GM21390 (cell line): ENCODE data around the gene KRT80.

Experiments used
- ATAC-seq: cut with Tn5 transposase; IDR thresholded peaks from one replicate; pipeline ENCODE4 v1.9.1; 2021; ENCODE audit not compliant: unreplicated experiment

The KRT80 gene

DNA sequence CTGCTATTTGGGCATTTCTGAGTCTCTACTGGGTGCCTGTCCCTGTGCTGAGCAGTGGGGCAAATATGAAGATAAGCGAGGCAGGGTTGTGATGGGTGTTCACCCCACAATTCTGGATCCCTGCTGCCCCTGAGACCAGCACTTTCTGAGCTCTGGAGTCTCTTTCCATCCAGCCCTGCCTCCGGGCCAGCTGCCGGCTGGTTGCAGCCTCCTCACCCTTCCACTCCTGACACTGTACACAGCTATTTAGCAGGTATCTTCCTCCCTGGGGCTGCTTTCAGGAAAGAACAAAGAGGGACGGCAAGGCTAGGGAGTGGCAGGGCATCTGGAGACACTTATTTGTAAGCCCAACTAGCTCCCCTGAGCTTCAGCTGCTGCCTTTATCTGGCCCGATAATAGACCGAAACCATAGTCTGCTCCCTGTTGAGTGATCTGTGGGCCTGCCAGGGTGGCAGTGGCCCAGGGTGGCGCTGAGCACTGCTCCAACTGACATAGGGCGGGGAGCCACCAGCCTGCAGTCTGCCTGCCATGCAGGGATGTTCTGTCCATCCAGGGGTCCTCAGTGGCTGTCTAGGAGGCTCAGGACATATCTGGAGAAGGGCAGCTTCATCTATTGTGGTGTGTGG is 7.6 kb upstream of the KRT80 start:
- ATAC-seq = no peak

DNA sequence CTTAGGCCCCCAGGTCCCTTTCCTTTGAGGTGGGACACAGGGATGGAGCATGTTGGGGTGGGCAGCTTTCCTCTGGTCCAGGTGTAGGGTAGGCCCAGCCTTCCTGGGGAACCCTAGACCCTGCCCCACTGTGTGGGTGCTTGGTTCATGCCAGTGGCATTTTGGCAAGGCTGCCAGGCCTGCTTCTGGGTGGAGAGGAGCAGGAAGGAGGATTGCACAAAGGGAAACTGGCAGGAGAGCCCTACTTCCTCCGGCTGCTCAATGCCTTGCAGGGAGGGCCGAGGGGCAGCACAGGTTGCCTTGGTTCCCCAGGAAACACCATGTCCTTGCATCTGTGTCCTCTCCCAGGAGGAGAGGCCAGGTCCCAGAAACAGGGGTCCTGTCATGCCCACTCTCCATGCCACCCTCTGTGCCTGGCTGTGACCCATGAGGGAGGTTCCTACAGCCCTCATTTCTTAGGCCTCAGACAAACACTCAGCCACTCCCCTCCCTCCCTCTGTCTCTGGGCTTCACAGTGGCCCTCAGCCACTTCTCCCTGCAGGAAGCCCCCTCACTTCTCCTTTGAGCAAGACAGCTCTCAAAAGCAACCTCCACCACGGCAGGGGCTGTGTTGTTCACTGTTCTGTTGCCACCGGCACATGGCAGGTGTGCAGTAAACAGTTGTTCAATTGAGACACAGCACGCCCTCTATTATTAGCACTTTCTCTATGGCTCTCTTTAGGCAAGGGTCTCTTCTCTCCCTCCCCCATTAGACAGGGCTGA is 6.8 kb upstream of the KRT80 start:
- ATAC-seq = no peak

DNA sequence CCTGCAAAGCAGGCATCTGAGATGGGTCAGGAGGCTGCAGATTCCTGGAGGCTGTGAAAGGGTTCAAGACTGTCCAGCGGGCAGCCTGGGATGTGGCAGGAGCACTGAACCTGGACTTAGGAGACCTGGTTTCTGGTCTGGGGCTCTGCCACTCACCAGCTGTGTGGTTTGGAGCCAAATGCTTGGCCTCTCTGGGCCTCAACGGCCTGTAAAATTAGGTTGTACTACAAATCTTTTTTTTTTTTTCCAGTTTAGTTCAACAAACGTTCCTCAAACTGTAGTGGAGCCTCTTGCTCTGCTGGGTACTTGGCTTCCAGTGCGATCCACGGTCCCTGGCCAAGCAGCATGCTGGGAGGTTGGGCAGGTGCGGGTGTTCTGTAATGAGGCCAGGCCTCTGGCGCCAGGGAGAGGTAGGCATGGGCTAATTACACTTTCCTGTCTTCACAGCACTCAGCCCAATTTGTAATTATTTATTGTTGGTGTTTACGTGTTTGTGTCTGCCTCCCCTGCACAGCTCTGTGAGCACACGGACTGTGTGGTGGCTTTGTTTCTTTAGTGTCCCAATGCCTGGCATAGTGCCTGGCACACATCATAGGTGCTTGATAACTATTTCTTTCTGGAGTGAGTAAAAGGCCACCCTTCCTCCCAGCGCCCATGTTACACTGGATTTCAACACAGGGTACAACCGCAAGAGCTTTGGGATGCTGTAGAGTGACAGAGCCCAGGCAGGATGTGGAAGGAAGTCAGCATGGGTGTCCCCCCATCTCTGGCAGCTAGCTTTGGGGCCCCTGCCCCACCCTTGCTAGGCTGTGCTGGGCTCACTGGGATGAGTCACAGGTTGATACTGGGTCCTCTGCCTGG is 5.8 kb upstream of the KRT80 start:
- no peak for ATAC-seq

DNA sequence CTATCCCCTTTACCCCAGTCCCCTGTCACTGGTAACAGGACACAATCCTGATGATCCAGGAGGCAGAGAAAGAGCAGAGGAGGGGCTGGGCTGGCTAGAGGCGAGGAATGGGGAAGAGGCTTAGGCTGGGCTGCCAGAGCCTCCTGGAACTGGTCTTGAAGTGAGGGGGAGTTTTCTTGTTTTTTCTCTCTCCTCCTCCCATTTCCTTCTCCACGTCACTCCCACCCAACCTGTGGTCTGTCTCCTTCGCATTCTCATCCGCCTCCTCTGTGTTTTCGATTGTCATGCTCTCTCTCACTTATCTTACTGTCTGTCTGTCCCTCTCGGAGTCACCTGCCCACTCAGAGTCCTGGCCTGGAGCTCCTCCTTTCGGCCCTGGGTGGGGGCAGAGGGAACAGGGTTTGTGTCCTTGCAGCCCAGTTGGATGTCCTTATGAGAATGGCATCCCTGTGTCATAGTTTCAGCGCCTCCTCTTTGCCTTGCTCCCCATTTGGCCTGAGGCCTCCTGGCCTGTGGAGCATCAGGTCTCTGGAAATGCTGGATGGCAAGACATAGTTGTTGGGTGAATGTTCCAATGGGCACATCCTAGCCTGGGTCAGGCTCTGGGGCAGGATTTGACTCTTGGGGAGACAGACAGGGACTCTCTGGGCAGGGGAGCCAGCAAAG is 3.4 kb upstream of the KRT80 start:
- no peak for ATAC-seq

DNA sequence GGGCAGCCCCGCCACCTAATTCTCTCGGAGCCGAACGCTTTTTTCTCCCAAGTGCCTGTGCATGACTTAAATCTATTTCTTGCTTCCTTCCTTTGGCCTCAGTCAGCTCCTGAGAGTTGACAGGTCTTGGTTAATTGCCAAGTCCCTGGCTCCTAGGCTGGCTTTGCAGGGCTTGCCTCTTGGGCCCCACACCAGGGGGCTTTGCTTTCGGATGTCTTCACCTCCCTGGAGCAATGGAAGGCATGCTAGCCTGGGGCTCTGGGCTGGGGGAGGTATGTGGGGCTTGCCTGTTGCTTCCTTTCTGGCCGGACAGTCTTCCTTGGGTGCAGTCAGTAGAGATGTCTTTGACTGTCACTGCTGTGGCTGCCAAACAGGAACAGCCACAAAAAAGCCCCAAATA is 2.2 kb upstream of the KRT80 start:
- no peak for ATAC-seq

DNA sequence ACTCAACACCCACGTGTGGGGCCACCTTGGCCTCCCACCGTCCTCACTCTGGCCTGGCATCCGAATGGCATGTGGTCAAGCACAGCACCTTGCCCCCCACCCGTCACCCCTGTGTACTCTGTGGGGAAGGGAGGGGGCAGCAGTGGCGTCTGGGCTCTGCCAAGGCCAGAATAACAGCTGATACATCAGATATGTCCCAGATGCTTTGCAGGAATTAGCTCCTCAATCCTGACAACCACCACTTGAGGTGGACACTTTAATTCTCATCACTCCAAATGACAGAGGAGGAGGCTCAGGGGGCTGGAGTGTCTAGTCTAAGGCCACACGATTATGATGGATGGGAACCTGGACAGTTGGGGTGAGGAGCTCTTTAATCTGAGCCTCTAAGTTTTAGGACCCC is 1.7 kb upstream of the KRT80 start:
- ATAC-seq = no peak

DNA sequence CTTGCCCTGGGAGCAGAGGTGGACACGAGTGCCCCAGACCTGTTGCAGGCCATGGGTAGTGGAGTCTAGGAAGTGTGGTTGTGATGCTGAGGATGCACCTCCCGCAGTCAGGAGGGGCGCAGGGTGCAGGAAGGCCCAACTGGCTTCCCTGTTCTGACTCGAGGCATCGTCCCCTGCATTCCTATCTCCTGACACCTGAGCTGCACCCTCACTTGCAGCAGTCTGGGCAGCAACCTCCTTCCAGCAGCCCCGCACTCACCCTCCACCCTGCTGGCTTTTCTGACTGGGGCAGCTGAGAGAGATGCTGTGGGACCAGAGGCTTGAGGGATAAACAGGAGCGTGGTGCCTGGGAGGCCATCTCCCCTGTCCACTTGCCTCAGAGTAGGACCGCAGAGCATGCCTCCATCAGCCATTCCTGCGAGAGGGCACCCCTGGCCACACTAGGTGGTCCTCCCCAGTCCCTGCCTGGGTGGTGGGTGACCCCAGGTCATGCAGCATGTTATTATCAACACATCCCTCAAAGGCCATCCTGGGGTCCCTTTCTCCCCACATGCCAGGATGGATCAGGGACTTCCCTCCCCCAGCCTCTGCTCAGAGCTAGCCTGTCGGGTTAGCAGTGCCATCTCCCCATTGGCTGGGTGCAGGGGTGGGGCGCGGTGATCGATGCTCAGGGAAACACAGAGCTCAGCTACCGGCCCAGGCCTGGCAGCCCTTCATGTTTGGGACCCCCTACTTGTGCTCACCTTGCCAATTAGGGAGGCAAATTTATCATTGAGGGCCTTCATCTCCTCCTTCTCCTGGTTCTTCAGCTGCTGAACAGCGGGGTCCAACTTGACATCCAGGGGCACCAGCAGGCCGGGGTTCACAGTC is 719 bp downstream of the KRT80 start:
- ATAC-seq = no peak

DNA sequence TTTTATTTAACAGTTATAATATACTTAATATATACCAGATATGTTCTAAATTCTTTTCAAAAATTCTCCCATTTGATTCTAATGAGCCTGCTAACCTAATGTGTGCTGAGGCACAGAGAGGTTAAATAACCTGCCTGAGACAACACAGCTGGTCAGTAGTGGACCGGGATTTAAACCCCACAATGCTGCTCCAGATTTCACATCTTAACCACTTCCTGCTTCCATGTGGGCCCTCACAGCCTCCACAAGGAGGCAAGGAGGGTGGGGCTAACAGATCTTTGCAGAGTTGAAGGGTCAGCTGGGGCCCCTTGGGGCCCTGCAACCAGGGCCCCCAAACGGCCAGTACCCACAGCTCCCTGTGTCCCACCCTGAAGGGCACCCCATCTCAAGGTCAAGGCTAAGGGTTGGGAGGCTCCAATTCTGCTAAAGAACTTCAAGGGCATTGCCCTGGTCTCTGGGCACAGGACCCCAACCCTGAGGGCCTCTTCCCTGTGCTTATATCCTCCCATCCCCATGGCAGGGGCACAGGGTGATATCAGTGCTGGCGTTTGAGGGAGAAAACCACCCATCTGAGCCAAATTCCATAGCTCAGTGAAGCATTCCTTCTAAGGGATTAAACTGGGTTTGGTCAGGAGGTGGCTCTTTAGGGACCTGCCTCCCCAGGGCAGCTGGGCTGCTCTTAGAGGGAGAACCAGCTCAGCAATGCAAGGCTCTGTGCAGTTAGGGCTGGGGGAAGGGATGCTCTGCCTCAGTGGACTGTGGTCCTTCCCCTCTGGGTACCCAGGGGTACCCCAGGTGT is 2.2 kb downstream of the KRT80 start:
- ATAC-seq = no peak

DNA sequence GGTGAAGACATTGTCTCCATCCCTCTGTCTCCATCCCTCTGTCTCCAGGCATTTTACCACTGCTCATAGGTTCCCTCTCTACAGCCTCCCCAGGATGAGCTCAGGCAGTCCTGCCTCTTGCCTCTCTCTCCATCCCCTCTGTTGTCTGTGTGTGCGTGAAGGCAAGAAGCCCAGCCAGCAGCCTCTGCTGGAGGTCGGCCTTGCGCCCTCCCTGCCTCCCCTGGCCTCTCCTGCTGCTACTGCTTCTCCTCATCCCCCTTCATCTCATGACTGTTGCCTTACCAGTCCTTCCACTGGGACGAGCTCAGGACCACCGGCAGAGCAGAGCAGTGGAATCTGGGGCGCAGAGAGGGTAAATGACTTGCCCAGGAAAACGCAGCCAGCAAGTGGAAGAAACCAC is 3.2 kb downstream of the KRT80 start:
- ATAC-seq = no peak

DNA sequence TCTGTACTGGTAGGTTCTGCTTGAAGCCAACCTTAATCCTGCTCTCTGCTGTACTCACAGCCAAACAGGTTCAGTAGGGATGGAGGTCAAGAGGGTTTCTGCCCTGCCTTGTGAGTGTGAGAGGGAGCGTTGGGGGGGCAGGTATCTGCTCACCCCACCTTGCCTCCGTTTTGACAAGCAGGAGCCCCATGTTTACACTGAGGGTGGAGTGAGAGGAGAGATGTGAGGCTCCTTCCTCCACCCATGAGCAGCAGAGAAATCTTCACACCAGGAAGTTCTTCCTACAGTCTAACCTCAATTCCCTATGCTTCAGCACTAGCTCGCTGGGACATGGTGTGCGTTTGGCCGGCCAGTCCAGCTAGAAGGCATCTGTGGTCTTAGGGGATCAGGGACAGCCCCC is 4.2 kb downstream of the KRT80 start:
- ATAC-seq = no peak

DNA sequence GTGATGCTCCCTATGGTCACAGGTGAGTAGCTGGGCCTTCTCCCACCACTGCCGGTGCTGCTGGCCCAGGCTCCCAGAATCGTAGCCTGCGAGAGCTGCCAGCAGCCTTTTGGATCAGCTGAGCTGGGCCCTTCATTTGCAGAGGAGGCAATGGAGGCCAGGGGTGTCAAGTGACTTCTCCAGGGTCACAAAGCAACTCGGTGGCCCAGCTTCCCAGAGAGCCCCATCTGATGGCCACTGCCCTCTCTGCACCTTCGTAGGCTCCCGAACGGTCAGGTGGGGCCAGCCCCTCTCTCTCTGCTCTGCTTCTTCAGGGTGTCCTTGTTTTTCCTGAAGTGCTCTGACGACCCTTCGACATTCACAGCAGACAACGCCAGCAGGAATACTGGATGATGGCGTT is 4.6 kb downstream of the KRT80 start:
- ATAC-seq = no peak

DNA sequence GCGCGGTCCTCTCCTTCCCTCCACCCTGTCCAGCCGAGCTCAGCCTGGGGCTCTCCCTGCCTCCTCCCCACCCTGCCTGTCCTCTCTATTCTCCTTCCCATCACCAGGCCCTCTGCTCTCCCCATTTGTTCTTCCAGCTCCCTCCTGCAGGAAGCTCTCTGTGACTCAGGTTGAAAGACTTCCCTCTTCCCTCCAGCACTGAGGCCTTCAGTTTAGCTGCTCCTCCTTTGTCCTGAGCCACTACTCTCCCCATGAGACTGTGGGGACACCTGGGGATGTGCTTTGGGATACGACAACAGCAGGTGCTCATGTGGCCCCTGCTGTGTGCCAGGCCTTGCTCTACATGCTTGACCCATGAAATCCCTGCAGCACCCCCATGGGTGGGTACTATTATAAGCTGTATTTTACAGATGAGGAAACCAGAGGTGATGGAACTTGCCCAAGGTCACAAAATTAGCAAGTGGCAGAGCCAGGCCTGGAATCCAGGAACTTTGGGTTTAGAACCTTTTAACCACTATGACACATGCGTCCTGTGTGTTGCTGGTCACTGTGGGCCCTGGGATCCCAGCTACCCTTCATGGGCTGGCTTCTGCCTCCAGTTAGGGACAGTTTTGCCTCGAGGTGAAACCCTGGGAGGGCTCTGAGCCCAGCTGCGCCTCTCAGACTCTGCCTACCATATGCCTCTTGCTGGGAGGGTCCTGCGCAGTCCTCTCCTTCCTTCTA is 5.5 kb downstream of the KRT80 start:
- ATAC-seq = no peak

DNA sequence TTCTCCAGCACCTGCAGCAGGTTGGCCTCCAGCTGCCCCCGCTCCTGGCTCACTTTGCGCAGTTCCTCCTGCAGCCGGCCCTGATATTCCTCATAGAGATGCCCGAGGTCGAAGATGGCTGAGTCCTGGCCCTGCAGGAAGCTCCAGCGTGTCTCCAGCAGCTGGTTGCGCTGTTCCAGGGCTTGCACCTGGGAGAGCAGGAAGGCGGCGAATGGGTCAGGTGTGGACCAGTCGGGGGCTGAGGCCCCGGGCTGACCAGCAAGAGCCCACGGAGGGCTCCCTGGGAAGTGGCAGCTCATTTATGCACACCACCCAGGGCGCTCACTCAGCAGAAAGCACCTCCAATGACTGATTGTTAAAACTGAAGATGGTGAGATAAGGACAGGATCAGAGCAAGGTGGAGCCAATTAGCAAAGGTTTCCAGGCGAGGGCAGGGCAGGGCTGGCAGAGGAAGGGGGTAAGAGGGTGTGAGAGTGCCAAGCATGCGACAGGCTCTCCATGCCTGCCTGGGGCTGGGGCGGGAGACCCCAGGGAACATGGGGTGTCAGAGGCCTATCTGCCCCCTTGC is 6.3 kb downstream of the KRT80 start:
- no peak for ATAC-seq

DNA sequence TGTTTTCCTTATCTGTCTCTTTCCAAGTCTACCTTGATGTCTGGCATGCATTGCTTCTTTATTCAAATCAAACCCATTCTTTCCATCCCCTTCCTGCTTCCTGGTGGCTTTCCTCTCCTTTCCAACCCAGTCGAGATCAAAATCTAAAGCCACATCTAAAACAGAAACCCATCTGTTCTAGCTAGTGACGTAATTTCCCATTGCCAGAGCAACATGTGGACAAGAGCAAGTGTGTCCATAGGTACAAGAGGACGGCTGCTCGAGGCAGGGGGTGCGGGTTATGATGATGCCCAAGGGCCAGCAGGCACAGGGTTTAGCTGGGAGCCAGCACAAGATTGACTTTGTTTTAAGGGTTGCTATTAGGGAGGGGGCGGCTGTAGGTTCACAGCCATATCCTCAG is 7.0 kb downstream of the KRT80 start:
- no peak for ATAC-seq

DNA sequence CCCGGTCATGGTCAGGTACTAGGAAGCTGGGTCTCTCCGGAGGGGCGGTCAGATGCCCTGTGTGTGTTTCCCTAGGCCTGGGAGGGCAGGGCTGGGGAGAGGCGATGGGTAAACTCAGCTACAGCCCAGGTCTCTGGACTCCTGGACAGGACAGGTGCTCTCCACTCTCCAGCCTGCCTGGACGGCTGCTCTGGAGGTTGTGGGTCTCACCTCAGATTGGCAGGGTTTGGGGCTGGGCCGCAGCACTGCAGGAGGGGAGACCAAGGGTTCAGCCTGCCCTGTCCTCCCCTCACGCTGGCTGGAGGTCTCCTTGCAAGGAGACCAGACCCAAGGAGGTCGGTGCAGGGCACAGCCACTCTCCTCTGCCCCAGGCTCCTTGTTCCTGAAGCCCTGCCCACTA is 7.8 kb downstream of the KRT80 start:
- no peak for ATAC-seq

DNA sequence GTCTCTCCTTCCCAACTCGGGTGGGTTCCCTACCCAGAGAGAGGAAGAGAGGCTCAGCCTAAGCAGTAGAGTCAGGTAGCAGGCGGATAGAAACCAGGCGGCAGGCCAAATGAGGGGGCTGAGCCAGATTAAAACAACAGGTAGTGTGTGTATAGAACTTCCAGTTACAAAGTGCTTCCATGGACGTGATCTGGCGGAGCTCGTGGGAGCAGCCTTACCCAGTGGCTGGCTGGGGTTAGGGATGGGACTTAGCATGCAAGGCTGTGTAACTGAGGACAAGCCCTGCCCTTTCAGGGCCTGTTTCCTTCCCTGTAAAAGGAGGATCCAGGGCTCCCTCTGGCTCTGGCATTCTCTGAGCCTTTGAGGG is 8.3 kb downstream of the KRT80 start:
- ATAC-seq = no peak

DNA sequence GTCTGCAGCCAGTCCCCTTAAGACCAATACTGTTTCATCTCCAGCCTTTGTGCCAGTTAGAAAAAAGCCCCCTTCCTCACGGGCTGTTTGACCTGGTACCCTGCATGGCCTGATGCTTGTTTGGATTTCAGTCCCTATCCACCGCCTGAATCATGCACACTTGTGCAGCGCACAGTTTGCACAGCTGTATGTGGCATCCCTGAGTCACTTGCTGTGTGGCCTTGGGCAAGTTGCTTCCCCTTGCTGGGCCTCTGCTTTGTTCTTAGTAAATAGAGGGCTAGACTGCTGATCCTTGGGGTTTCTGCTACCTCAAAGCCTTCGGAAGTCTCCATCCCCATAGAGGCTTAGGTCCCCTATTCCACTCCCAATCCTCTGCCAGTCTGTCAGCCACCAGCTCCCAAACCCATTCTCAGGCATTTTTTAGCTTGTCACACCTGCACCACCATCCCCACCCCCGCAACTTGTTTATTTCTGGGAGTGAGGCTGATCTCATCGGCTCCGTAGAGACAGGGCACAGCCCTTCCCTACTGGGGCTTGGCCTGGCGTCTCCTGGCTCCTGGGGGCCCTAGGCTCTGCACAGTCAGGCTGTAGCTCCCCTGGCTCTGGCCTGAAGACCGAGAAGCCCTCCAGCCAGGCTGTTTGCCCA is 8.8 kb downstream of the KRT80 start:
- no peak for ATAC-seq

DNA sequence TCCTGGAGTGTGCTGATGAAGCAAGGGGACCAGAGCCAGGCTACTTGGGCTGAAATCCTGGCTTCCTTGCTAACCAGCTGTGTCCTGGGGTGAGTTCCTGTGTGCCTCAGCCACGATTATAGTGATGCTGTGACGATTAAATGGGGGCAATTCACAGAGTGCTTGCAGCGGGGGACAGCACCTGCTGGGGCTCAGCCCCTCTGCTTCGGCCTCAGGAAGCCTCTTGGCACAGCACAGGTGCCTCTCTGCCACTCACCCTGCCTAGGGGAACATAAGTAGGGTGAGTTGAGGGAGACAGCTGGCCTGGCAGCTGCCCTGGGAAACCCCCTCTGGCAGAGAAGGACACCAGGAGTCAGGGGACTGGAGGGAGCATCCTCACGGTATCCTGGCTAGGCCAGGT is 9.4 kb downstream of the KRT80 start:
- ATAC-seq = no peak
